ENCODE data around the gene MAFG. TPM values are rescaled to one million over a fixed set of nuclear protein-coding genes. Genes with fewer than 3 reads are reported as not detected.
A peak's percentile ranks its signal among the peaks of the same experiment; 100 is the strongest.

The MAFG gene
- total RNA-seq, 1 donor from 2014 or later = 22.4 TPM

DNA sequence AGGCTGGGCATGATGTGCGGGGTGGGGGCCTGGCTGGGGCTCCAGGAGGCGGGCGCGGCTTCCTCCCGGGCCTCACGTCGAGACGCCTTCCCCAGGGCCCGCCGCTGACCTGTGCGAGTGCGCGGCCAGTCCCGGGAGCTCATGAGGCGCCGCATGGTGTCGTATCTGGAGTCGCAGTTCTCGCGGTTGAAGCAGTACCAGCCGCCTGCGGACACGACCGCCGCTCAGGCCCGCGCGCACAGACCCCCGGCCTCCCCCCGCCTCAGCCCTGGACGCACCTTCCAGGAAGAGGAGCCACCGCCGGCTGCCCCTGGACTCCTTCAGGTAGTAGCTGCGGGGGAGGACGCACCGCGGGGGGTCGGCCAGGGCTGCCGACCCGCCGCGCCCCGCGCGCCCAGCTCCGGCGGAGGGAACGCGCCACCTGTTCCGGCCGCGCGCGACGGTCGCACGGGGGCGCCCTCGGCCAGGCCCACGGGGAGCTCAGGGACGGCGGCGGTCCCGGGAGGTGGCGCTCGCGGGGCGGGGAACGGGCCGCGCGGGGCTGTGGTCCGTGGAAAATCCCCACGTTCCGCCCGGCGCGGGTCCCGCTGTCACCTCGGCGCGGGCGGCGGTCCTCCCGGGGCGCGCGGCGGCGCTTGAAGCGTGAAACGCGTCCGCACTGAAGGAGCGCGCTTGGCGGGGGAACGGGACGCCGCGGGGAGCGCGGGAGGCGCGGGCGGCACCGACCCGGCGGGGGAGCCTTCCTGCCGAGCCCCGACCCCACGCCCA is 32.0 kb upstream of the MAFG start:
- H3K9me3 Mint-ChIP-seq = no peaks in the 10 kb centered on the region
- TF ChIP-seq, protein P1, sequence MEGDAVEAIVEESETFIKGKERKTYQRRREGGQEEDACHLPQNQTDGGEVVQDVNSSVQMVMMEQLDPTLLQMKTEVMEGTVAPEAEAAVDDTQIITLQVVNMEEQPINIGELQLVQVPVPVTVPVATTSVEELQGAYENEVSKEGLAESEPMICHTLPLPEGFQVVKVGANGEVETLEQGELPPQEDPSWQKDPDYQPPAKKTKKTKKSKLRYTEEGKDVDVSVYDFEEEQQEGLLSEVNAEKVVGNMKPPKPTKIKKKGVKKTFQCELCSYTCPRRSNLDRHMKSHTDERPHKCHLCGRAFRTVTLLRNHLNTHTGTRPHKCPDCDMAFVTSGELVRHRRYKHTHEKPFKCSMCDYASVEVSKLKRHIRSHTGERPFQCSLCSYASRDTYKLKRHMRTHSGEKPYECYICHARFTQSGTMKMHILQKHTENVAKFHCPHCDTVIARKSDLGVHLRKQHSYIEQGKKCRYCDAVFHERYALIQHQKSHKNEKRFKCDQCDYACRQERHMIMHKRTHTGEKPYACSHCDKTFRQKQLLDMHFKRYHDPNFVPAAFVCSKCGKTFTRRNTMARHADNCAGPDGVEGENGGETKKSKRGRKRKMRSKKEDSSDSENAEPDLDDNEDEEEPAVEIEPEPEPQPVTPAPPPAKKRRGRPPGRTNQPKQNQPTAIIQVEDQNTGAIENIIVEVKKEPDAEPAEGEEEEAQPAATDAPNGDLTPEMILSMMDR (conservative IDR thresholded peaks at IDR 0.05) = peak; percentile 70
- peaks cover 6% of the 10 kb centered on the region for H3K4me1 Mint-ChIP-seq (ENCODE audit: unreplicated experiment)
- H3K27me3 Mint-ChIP-seq = peaks cover 46% of the 10 kb centered on the region
- no peak overlapping the region for H3K4me3 Mint-ChIP-seq
- H3K36me3 Mint-ChIP-seq = no peaks in the 10 kb centered on the region
- no peak overlapping the region for H3K27ac Mint-ChIP-seq
- peak; percentile 76 for DNase-seq (ENCODE audit: extremely low spot score, unreplicated experiment)

DNA sequence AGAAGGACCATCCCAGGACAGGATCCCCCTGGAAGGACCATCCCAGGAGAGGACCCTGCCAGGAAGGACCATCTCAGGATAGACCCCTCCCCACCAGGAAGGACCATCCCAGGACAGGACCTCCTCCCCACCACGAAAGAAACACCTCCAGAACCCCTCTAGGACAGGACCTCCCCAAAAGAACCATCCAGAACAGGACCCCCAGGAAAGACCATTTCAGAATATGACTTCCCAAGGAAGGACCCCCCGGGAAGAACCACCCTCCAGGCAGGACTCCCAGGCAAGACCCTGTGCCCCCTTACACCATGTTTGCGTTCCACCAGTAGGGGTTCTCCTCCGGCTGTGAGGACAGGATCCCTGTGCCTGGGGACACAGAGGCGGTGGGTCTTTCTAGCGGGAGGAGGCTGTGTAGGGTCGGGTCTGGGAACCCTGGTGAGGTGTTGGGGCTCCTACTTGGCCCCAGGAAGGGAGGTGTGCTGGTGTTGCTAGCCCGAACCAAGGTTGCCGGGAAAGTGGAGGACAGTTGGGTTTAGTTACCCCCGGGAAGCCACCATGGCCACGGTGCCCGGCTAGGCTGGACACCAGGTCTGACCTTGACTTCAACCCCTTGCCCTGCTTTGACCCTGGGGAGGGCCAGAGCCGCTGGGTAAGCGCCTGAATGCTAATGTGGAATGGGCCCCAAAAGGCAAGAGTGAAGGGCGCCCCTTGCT is 31.3 kb upstream of the MAFG start:
- Mint-ChIP-seq H3K27ac (no peak overlapping the region), H3K27me3 (peaks cover 38% of the 10 kb centered on the region), H3K4me1 (ENCODE audit: unreplicated experiment) (peaks cover 3% of the 10 kb centered on the region), H3K36me3 (no peaks in the 10 kb centered on the region), H3K4me3 (peak overlapping the region; percentile 71), H3K9me3 (no peaks in the 10 kb centered on the region)
- TF ChIP-seq, protein P1 (conservative IDR thresholded peaks at IDR 0.05) = no peak
- DNase-seq (ENCODE audit: extremely low spot score, unreplicated experiment) = peak; percentile 70

DNA sequence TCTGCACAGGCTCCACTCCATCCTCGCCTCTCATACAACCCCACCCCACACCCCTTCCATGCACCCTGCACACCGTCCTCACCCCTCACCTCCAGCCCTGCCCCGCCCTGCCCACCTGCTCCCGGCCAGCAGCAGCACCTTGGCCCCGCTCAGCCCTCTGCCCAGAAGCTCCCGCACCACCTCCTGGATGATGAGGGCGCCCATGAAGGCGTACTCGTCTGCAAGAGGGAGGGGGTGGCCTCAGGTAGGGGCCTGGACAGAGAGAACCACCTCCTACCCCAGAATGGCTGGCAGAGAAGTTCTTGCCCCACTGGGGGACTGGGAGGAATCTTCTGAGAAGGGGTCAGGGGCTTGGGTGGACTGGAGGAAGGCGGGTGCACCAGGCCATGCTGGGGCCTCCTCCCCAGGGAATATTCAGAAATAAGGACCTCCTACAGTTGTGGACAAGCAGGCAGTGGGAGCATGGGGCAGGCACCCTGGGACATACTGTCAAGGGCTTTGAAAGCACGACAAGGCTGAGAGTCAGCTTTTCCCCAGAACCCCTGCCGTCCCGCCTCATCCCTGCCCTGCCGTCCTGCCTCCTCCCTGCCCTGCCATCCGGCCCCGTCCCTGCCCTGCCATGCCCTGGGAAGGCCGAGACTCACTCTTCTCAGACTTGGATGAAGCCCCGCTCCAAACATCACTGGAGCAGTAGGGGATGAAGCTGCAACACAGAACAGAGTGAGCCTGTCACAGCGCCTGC is 30.3 kb upstream of the MAFG start:
- Mint-ChIP-seq H3K4me1 (ENCODE audit: unreplicated experiment) (peaks cover 3% of the 10 kb centered on the region), H3K9me3 (no peaks in the 10 kb centered on the region), H3K27me3 (peaks cover 29% of the 10 kb centered on the region), H3K27ac (no peak overlapping the region), H3K36me3 (no peaks in the 10 kb centered on the region), H3K4me3 (peak overlapping the region; percentile 71)
- DNase-seq (ENCODE audit: extremely low spot score, unreplicated experiment) = no peak
- TF ChIP-seq, protein P1 (conservative IDR thresholded peaks at IDR 0.05) = no peak

DNA sequence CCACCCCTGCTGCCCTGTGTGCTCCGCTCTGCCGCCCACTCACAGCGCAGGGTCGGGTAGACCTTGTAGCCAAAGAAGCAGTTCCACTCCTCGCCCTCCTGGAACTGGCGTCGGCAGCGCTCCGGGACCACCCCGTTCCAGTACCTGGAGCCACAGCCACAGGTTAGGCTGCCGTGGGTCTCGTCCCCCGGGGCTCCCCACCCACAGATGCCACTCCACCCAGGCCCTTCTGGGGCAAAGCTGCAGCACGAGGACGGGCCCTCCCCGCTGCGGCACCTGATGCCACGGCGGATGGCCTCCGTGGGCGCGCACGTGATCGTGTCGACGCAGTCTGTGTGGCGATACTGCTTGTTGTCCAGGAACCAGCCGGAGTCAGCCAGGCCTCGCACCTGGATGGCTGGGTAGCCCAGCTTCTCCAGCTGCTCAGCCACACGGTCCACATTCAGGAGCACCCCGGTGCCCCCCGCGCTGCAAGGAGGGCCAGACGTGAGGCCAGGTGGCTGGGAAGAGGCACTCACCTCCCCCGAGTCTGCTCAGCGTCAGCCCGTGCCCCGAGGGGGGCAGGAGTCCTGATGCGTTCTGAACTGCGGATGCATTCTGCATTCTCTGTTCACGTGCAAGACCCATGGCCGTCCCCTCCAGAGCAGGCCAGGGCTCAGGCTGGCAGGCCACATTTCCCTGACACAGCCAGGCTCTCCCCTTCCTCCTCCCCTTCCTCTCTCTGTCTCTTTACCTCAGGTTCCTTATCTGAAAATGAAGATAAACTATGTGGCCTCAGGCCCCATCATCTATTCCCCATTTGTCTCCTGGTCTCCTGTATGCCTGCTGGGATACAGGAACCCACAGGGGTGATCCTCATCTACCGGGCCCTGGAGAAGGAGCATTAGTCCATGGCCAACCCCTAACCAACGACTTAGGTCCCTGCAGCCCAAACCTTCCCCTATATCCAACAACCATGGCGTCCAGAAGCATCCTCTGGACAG is 29.4 kb upstream of the MAFG start:
- peaks cover 20% of the 10 kb centered on the region for H3K27me3 Mint-ChIP-seq
- TF ChIP-seq, protein P1 (conservative IDR thresholded peaks at IDR 0.05) = no peak
- DNase-seq (ENCODE audit: extremely low spot score, unreplicated experiment) = peak; percentile 67
- H3K9me3 Mint-ChIP-seq = no peaks in the 10 kb centered on the region
- no peak overlapping the region for H3K4me3 Mint-ChIP-seq
- peak overlapping the region; percentile 66 for H3K27ac Mint-ChIP-seq
- no peaks in the 10 kb centered on the region for H3K36me3 Mint-ChIP-seq
- H3K4me1 Mint-ChIP-seq (ENCODE audit: unreplicated experiment) = peaks cover 3% of the 10 kb centered on the region

Data from type B pancreatic cell (in vitro differentiated cells).